ENCODE measurements around the gene CD79B.

CD79B gene

GRCh38 chr17:63956296-63956920 lies 24.3 kb upstream of the CD79B start:
- Histone ChIP-seq H3K9ac (ENCODE audit: low read length) (no peak overlapping the region), H3K27me3 (replicated peaks; ENCODE audit: insufficient read depth, low read length) (no peaks in the 10 kb centered on the region), H3K4me3 (ENCODE audit: low read length) (no peak overlapping the region), H3K79me2 (ENCODE audit: low read length) (no peaks in the 10 kb centered on the region), H3F3A (ENCODE audit: insufficient read depth, low read length) (no peaks in the 10 kb centered on the region), H3K4me1 (ENCODE audit: low read length) (peaks cover 10% of the 10 kb centered on the region), H4K20me1 (ENCODE audit: insufficient read depth, low read length) (no peaks in the 10 kb centered on the region), H2AFZ (ENCODE audit: low read length) (no peak overlapping the region), H3K9me2 (replicated peaks; ENCODE audit: insufficient read depth, low read length) (no peaks in the 10 kb centered on the region), H3K27ac (ENCODE audit: low read length) (no peak overlapping the region), H3K9me3 (replicated peaks; ENCODE audit: insufficient read depth, low read length) (no peaks in the 10 kb centered on the region), H3K4me2 (ENCODE audit: low read depth, low read length) (no peak overlapping the region), H3K36me3 (replicated peaks; ENCODE audit: insufficient read depth, low read length) (no peaks in the 10 kb centered on the region)
- no peak for DNase-seq
- no peak for TF ChIP-seq EZH2 (optimal IDR thresholded peaks at IDR 0.05; ENCODE audit: low read depth, low read length)
- no peak for TF ChIP-seq EZH2phosphoT487 (IDR thresholded peaks at IDR 0.05; ENCODE audit: low read length)
- no peak for TF ChIP-seq CTCF (IDR thresholded peaks at IDR 0.05; ENCODE audit: low read length)

- H3K9ac ChIP-seq (ENCODE audit: low read length): no peak overlapping the region
- no peaks in the 10 kb centered on the region for H4K20me1 ChIP-seq (ENCODE audit: insufficient read depth, low read length)
- H3K79me2 ChIP-seq (ENCODE audit: low read length): no peaks in the 10 kb centered on the region
- no peaks in the 10 kb centered on the region for H3K9me2 ChIP-seq (replicated peaks; ENCODE audit: insufficient read depth, low read length)
- TF ChIP-seq CTCF (IDR thresholded peaks at IDR 0.05; ENCODE audit: low read length) (no peak), EZH2 (optimal IDR thresholded peaks at IDR 0.05; ENCODE audit: low read depth, low read length) (no peak), EZH2phosphoT487 (IDR thresholded peaks at IDR 0.05; ENCODE audit: low read length) (no peak)
- H3K27ac ChIP-seq (ENCODE audit: low read length): no peak overlapping the region
- no peak for DNase-seq
- H3F3A ChIP-seq (ENCODE audit: insufficient read depth, low read length): no peaks in the 10 kb centered on the region
- no peaks in the 10 kb centered on the region for H3K9me3 ChIP-seq (replicated peaks; ENCODE audit: insufficient read depth, low read length)
- H3K27me3 ChIP-seq (replicated peaks; ENCODE audit: insufficient read depth, low read length): no peaks in the 10 kb centered on the region
- H3K4me3 ChIP-seq (ENCODE audit: low read length): no peak overlapping the region
- no peak overlapping the region for H2AFZ ChIP-seq (ENCODE audit: low read length)
- no peak overlapping the region for H3K4me2 ChIP-seq (ENCODE audit: low read depth, low read length)
- H3K4me1 ChIP-seq (ENCODE audit: low read length): peaks cover 5% of the 10 kb centered on the region
- H3K36me3 ChIP-seq (replicated peaks; ENCODE audit: insufficient read depth, low read length): no peaks in the 10 kb centered on the region
Measured at GRCh38 chr17:63955791-63956190, 23.7 kb upstream of the CD79B start.

GRCh38 chr17:63955232-63955631 lies 23.1 kb upstream of the CD79B start:
- H4K20me1 ChIP-seq (ENCODE audit: insufficient read depth, low read length): no peaks in the 10 kb centered on the region
- TF ChIP-seq CTCF (IDR thresholded peaks at IDR 0.05; ENCODE audit: low read length) (no peak), EZH2phosphoT487 (IDR thresholded peaks at IDR 0.05; ENCODE audit: low read length) (no peak)
- H3K4me3 ChIP-seq (ENCODE audit: low read length): no peak overlapping the region
- H3K36me3 ChIP-seq (replicated peaks; ENCODE audit: insufficient read depth, low read length): no peaks in the 10 kb centered on the region
- H2AFZ ChIP-seq (ENCODE audit: low read length): no peak overlapping the region
- no peak overlapping the region for H3K4me2 ChIP-seq (ENCODE audit: low read depth, low read length)
- peaks cover 5% of the 10 kb centered on the region for H3K4me1 ChIP-seq (ENCODE audit: low read length)
- DNase-seq: no peak
- no peaks in the 10 kb centered on the region for H3K27me3 ChIP-seq (replicated peaks; ENCODE audit: insufficient read depth, low read length)
- H3K27ac ChIP-seq (ENCODE audit: low read length): no peak overlapping the region
- H3F3A ChIP-seq (ENCODE audit: insufficient read depth, low read length): no peaks in the 10 kb centered on the region
- no peaks in the 10 kb centered on the region for H3K79me2 ChIP-seq (ENCODE audit: low read length)
- no peak overlapping the region for H3K9ac ChIP-seq (ENCODE audit: low read length)
- H3K9me3 ChIP-seq (replicated peaks; ENCODE audit: insufficient read depth, low read length): no peaks in the 10 kb centered on the region
- H3K9me2 ChIP-seq (replicated peaks; ENCODE audit: insufficient read depth, low read length): no peaks in the 10 kb centered on the region
